ENCODE results near the gene NET1. TPM values are rescaled to one million over a fixed set of nuclear protein-coding genes. Genes with fewer than 3 reads are reported as not detected.

The NET1 gene
- polyA plus RNA-seq, 12 donors: 85.1 to 139 (median 111) TPM; not detected in 1

GRCh38 chr10:5498791-5499492, 86.6 kb downstream of the NET1 start:
- no peak for DNase-seq

DNA sequence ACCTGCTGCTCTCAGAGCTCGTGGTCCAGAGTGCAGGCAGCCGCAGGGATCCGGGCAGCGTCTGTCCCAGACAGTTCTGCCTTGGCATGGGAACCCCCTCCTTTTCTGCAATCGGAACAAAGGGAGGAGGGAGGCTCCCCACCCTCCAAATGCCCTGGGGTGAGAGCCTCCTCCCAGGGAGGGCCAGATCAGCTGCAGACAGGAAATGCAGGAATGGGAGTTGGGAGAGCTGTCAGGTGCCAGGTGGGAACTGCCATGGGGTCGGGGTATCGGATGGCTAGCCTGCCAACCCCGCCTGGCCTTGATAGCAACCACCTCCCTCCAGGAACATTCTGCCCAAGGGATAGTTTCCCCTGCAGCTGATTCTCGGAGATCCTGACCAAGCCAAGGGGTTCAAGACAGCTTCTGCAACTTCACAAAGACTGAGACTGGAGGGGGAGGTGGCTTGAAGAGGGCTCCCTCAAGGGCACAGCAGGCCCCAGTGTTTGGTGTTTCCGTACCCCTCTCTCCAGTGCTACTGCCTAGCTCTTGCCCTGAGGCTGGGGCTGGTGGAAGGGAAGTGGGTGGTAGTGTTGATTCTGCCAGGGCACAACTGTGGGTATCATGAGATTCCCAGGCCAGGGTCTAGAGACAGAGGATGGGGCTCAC, 87.3 kb downstream of the NET1 start, which contains the start of gene CALML5:
Gene CALML5 (minus strand): TSS at position 78 of the 648 bp plus-strand sequence. CDS start 132 bp downstream, outside the sequence.
- DNase-seq: no peak

DNA sequence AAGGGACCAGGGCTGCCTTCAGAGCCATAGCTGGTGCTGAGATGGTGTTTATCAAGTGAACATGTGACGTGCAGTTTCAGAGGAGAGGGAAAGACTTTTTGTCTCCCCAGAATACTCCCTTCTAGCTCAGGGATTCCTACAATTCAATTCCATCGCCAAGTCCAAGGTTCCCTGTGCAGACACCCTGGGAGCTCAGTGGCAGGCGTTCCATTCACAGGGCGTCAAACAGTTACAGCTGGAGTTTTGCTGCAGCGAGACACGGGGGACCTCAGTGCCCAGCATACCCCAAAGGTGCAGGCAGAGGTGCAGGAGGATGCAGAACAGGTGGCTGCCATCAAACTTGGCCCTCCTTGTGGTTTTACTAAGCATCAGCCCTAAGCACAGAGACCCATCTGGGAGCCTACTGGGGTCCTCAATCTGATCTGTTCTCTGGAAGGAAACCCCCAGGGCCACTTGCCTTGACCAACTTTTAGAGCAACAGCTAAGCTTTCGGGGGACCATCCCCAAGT, 87.9 kb downstream of the NET1 start:
- DNase-seq: no peak

DNA sequence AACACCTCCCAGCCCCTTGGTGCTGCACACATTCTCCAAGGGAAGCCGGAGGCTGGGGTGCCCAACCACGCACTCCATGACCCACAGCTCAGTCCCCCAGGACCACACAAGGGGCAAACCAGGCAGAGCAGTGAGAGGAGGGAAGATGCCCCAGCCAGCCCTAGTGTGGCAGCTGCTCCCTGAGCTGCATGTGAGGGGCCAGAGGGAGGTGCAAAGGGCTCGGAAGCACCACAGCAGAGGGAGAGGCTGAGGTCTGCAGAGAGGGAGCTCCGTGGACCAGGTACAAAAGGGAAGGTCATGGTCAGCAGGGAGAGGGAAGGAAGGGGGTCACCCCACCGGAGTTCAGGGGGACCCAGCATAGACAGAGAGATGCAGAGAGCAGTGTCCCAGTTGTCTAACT, 88.6 kb downstream of the NET1 start:
- no peak for DNase-seq

DNA sequence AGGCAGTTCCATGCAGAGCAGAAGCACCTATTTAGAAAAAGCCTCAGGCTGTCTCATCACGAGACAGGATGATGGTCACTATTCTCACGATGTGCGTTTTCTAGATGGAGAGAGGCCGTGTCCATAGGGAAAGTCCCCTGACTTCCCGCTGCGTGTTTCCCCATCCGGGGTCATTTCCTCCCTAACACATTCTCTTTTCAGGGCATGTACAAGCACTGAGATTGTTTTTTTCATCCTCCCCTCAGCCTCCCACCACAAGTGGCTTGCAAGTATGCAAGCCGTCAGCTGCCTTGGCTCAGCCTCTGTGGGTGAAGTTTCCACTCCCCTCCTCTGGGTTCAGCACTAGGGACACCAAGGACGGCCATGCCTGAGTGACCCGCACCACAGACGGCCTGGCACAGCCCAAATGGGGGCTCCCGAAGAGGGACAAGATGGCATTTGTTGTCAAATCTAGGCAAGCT, 89.7 kb downstream of the NET1 start:
- no peak for DNase-seq

DNA sequence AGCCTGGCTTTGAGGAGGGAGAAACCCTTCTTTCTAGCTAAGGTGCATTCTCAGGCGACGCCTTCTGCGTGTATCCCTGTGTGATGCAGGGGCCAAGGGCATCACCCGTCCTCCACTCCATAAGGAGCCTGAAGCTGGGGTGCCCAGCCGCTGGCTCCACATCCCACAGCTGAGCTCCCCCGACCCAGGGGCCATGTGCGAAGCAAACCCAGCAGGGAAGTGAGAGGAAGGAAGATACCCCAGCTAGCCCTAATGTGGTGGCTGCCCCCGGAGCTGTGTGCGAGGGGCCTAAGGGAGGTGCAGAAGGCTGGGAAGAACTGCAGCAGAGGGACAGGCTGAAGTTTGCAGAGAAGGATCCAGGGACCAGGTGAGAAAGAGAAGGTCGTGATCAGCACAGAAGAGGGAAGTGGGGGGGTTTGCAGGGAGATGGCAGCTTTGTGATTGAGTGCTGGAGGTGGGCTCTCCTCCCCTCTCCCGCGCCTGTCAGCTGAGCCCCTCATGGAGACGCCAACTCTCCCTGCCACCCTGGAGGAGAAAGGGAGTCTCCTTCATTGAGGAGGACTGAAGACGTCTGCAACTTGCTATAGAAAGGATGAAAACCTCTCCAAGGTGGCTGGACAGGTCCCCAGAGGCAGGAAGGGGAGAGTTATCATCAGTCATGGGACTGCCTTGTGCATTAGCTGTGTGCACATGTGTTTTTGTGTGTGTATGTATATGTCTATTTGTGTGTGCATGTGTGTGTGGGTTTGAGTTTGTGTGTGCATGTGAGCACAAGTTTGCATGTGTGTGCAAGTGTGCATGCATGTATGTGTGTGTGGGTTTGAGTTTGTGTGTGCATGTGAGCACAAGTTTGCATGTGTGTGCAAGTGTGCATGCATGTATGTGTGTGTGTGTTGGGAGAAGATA, 90.5 kb downstream of the NET1 start:
- no peak for DNase-seq

DNA sequence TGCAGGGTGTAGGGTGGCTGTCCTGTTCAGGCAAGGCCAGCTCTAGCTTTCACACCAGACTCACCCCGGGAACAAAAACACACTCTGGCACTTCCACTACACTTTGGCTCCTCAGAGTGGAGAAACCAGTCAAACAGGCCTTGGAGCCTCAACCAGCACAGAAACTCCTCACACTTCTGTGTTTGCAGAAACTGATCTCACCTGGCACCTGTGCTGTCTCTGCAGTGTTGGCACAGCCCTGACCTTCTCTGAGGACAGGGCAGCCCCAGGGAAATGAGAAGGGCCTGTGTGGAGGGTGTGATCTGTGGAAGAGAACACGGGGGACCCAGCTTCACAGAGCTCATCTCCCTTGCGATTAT, 91.1 kb downstream of the NET1 start:
- no peak for DNase-seq

DNA sequence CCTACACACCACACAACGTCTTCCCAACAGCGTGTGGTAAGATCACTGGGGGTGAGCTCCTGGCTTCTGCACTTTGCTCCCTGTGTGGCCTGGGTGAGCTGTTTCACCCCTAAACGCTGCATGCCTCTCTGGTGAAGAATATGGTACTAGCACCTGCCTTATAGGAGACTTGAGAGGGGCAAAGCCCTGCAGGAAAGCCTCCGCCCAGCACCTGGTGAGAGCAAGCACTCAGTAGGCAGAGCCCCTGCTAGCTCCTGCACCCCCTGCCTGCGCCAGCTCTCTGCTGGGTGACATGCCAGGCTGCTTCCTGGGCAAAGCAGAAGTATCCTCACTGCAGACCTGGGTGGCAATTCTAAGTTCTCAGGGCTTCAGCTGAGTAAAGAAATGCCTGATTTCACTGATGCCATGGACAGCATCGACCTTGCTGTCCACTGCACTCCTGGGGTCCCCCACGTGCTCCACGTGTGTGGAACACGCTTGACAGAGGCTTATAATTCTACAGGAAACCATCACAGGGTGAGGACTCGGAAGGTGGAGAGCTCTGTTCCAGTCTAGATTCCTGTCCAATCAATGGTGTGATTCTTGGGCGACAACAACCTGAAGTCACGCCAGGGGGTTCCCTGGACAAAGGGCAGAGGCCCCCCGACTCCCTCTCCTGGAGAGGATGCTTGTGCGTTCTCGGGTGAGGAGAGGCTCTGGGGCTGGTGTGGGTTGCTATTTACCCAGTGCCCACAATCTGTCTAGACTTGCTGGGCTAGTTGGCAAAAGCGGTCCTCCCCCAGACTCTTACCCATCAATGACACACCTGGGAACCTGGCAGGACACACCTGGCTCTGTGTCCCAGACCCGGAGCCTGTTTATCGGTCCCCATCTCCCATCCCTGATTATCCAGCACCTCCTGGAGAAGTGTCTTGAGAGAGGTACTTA, 92.1 kb downstream of the NET1 start:
- DNase-seq: no peak

- no peak for DNase-seq
Observed at GRCh38 chr10:5506246-5506645, 93.9 kb downstream of the NET1 start.

DNA sequence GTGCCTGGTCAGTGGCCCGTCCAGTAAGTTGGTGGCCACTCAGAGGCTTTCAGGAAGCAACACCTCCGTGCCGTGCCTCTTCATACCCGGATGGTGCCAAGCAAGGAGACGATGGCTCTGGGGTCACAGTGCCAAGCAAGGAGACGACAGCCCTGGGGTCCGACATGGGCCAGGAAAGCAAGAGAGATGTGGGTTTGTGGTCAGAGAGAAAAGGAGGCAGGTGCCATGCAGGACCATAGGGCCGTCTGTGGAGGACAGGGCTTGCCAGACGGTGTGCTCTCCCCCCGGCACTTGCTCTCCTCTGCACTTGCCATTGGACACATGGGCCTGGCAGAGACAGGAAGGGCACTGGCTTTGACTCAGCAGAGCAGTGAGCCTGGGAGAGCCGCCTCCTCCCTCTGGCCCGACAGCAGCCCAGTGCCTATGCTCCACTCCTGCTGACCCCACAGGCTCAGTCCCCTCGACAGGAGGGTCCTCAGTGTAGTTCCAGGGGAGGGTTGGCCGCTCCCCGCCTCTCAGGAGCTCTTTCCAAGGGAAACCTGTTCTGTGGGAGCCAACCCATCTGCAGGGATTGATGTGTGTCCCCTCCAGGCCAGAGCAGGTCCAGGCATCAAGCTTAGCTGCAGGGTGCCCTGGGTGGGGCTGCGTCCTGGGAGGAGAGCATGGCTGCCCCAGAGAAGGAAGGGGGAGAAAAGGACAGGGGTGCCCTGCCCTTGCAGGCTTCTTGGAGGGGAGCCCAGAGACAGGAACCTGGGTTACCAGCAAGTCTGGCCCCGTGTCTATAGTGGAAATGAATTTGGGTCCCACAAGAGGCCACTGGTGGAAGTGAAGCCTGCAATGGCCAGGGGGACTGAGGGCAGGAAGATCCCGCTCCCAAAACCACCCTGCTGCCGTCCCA, 94.6 kb downstream of the NET1 start:
- no peak for DNase-seq

- no peak for DNase-seq
Observed at GRCh38 chr10:5507649-5508131, 95.3 kb downstream of the NET1 start.

DNA sequence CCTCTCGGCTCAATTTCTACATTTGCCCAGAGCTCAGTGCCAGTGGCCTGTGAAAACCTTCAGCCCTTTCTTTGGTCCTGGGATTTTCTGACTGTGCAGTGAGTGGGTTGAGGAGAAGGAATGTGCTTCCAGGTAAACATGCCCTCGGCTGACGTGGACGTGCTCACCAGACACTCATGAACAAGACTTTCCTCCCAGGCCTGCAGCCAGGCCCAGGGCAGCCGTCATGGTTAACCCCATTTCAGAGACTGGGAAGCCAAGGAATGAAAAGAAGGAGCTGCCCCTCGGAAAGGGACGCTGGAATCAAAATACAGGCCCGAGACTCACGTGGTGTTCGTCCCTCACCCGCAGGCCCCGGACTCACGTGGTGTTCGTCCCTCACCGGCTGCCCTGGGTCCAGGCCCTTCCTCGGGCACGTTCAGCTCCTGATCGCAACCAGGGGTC, 95.8 kb downstream of the NET1 start:
- DNase-seq: no peak

Other genes starting within 250 kb of the NET1 start
- under 1 TPM in 1 of 12 donors, not detected in 11; 0.26 TPM for gene AKR1C8, start 227.4 kb upstream of the NET1 start, polyA plus RNA-seq (ENCODE audit: insufficient read length in 12 of 12)
- not detected for gene AKR1C4, start 215.7 kb upstream of the NET1 start, polyA plus RNA-seq (ENCODE audit: insufficient read length in 12 of 12)
- gene UCN3, start 47.6 kb upstream of the NET1 start, polyA plus RNA-seq (ENCODE audit: insufficient read length in 12 of 12): not detected
- gene TUBAL3, start 7.7 kb upstream of the NET1 start, polyA plus RNA-seq (ENCODE audit: insufficient read length in 12 of 12): 1 to 10 TPM in 1 of 12 donors, under 1 TPM in 6, not detected in 5; 0.07 to 6.0 (median 0.14) TPM
- gene CALML5, start 87.0 kb downstream of the NET1 start, polyA plus RNA-seq (ENCODE audit: insufficient read length in 12 of 12): 1 to 10 TPM in 2 of 12 donors, under 1 TPM in 1, not detected in 9; 0.94 to 4.9 (median 4.6) TPM
- gene CALML3, start 112.4 kb downstream of the NET1 start, polyA plus RNA-seq (ENCODE audit: insufficient read length in 12 of 12): under 1 TPM in 10 of 12 donors, not detected in 2; 0.18 to 0.50 (median 0.33) TPM

Measured in muscle of arm (tissue), 12 donors.